Activated T-cell treated with anti-CD3 and anti-CD28 coated beads for 1 hour (primary cell): ENCODE measurements around the gene FAM222A.

Experiments used
- DNase-seq: peaks from one replicate; pipeline ENCODE4 v3.0.0-alpha.2; 2020; ENCODE audit warnings: low read depth

FAM222A gene

DNA sequence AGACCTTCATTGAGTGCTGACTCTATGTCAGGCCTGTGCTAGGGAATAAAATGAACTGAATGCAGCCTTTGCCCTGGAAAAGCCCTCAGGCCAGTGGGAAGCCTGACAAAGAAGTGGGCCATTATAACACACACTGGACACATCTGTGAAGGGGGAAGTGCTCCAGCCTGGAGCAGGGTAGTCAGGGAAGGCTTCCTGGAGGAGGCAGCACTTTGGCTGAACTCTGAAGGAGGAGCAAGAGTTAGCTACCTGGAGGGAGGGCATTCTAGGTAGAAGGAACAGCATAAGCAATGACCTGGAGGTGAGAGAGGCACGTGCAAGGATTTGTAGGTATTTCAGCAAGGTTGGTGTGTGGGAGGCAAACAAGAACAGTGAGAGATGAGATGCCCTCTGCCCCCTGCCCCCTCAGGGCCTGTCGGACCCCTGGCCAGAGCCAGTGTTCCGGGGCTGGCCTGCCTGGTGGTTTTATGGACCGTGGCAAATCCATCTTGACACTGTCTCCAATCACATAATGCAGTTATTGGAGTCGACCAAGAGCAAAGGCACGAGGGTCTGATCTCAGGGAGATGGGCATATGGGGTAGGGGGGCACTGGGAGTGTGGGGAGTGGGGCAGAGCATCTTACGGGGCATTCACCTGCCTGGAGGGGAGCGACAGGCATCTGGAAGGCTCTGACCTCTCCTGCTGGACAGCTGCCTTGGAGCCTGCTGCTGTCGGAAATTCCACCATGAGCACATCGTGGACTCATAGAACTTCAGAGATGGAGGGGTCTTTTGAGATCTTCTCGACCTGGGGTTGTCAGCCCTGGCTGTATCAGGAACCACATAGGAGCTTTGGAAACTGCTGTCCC, 2.7 kb upstream of the FAM222A start:
- no peak for DNase-seq

DNA sequence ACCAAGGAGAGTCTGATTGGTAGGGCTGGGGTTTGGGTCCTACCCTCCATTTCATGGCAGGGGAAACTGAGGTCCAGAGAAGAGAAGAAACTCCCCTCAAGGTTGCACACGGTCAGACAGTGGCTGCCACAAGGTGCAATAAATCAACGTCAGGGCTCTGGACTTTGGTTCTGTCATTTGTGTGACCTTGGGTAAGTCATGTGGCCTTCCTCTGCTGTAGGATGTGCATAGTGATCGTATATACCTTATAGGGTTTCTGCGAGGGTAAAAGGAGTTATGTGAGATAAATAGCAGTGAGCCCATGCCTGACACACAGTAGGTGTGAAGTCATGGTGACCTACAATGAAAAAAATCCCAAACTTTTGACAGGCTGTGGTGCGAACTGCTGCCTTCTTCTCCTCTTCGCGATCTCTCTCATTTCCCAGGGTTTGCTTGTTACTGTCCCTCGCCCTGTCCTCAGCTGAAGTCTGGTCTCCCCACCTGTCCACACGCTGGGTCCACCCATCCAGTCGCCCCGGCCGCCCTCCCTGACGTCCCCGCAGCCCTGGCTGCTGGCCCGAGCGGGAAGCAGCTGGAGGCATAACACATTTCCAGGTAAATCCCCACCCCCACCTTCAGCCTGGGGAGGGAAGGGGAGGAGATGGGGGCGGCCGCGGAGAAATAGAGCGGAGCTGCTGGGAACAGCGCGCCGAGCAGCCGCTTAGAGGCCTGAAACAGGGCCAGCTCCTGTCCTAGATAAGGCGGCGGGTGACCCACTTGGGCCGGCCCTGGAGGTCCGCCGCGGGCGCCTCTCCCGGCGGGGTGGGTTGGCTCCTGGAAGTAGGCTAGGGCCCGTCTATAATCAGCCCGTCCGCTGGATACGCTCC, 1.8 kb upstream of the FAM222A start:
- no peak for DNase-seq

DNA sequence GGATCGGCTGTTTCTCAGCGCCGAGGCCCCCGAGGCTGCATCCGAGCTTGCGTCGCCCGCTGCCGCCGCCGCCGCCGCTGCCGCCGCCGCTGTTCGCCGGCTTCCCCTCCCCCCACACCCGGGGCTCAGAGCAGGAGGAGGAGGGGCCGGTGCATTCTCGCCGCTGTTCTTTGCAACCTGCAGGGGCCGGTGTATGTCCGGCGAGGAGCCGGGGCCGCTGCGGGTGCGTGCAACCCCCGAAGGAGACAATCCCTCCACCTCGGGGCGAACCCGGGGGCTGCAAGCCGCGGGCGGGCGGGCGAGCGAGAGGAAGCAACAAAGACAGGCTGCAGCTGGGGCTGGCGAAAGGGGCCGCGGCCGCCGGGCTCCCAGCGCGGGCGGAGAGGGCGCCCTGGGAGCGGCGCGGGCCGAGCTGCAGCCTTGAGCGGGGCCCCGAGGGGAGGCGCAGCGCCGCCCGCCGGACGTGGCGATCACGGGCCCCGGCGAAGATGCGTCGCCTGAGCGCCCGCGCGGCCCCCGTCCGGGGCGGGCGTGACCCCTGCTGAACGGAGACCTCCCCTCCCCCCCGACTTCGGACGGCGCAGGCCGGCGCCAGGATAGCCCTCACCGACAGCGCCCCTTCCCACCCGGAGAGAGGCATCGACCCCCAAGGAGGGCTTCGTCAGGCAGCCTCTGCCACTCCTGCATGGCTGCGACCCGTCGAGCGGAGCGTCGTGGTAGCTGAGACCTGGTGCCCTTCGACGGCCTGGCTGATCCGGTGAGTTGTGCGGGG, 702 bp downstream of the FAM222A start:
- peak; percentile 56 for DNase-seq

DNA sequence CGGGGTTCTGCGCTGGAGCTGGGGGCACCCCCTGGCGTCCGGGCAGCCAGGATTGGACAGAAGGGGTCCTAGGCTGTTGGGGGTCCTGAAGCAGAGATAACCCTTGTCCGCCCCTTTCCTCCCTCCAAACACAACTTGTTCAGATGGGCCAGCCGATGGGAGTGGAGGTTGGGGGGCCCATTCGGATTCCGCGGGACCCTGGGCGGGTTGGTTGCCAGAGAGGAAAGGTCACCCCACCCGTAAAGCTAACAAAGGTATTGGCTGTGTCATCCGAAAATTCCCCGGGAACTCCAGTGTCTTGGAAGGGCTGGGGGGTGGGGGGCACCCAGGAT, 1.3 kb downstream of the FAM222A start:
- DNase-seq: no peak

DNA sequence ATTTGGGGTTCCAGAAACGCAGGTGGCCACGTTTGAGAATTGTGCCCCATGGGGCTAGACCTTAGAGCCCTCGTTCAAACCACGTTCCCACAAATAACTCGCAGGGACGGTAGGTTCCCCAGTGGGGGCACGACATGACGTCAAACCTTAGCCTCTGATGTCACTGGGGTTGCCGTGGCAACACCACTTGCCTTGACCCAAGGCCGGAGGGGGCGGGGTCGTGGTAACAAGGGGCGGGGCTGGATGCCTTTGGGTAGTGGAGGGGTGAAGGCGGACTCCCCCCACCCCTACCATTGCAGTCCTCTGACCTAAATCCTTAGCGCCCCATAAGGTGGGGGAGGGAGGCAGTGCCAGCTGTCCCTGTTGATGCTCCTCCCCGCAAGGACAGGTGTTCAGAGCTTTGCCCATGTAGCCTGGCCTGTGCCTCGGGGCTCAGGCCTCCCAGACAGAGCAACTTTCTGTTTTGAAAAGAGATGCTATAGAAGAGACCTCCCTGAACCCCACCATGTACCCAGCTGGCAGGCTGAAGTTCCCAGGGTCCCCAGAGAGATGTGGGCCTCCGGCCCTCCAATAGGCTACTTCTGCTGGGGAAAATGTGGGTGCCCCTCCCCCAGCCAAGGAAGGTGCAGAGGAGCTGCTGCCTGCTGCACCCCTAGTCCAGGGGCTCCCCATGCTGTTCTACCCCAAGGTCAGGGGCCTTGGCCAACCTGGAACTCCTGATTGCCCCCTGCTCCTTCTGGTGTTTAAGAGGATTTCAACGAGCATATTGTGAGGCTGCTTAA, 1.9 kb downstream of the FAM222A start:
- DNase-seq: no peak

DNA sequence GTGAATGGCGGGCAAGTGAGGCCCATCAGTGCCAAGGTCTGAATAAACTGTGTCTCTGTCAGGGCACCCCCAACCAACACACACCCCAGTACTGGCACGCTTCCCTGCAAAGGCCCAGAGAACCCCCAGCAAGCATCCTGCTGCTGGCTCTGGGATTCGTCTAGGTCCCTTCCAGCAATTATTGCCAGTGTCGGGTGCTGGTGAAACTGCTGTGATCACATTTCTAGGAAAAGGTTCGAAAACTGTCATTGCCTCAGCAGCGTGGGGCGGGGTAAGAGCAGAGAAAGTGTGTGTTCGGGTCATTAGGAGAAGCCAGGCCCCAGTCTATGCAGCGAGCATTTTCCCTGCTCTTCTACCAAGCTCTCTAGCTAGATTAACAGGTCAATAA, 2.5 kb downstream of the FAM222A start:
- DNase-seq: no peak

DNA sequence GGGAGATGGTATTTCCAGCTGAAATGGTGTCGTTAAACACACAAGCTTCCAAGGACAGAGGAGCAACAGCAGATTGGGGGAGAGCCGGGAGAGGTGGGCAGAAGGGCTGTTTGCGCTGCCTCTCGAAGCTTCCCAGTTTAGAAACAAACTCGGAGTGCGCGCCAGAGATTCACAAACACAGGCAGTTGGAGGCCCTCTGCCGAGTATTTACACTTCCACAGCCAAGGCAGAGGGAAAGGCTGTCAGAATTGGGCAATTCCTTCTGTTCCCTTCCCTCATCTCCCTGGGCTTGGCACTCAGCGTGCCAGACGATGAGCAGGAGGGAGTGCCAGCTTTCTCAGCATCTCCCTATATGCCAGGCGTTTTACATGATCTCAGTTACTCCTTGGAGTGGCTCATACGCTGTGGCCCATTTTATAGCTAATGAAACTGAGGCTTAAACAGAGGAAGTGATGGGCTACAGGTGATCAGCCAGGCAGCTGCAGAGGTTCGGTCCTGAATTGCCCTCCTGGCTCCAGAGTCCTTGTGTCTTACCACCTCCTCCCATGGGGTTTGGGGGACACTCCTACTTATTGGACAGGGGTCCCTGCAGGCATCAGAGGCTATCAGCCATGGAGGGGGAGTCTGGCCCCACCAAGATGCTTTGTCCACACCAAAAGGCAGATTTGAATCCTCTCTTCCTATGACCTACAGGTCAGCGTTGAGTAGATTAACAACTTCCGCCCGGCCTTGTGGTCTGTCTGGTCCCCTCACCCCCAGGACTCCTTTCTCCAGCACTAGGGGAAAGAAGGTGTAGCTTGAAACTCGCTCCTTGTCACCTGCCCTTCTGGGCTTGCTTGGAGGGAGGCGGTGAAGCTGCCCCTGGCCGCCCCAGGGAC, 3.1 kb downstream of the FAM222A start:
- no peak for DNase-seq

DNA sequence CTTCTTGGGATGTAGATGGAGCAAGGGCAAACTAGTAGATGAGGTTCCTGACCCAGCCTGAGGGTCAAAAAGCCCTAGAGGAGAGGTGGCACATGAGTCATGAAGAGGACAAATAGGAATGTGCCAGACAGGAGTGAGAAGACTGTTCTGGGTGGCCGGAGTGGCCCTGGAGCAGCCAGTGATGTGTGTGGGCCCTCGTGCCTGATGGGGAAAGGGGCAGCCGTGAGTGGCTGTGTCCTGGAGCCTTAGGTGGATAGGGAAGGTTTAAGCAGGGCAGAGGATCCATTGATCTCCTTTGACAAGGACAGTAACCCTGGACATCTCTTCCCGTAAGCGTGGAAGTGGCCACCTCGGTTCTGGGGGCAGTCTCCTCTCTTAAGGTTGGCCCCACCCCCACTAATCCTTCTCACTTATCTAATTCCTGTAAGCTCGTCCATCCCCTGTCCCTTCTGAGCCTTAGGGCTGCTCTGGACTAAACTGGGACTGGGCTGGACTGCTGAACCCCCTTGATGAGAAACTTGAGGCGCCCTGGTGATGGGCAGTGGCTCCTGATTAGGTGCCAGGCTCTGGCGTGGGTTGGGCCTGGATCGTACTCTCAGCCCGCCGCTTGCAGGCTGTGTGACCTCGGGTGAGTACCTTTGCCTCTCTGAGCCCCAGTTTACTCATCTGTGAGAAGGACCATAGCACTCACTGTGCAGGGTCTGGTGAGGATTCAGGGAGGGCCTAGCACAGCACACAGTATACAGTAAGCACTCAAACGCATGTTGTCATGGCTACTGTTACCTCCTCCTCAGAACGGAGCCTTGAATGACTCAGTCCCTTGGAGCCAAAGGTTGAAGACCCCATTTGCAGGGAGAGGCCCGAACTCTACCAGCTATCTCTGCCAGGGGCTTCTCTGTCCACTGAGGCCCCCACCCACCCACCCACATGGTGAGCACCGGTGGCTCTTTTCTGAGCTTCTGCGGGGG, 4.0 kb downstream of the FAM222A start:
- DNase-seq: no peak

DNA sequence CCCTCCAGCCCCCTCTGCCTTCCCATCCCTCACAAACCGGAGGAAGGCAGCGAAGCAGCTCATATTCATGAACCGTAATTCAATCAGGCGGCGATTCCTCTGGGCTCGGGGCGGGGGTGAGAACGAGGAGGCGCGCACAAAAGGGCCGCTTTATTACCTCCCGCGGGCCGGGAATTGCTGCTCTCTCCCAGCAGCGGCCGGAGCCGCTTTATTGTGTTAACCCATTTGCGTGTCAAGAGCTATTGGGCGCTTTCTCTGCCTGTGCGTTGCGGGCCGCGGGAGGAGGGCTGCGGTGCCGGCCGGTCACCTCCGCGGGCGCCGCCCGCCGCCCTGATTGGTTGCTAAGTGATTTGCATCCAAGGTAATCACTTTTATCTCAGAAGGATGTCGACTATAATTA, 4.8 kb downstream of the FAM222A start:
- no peak for DNase-seq

DNA sequence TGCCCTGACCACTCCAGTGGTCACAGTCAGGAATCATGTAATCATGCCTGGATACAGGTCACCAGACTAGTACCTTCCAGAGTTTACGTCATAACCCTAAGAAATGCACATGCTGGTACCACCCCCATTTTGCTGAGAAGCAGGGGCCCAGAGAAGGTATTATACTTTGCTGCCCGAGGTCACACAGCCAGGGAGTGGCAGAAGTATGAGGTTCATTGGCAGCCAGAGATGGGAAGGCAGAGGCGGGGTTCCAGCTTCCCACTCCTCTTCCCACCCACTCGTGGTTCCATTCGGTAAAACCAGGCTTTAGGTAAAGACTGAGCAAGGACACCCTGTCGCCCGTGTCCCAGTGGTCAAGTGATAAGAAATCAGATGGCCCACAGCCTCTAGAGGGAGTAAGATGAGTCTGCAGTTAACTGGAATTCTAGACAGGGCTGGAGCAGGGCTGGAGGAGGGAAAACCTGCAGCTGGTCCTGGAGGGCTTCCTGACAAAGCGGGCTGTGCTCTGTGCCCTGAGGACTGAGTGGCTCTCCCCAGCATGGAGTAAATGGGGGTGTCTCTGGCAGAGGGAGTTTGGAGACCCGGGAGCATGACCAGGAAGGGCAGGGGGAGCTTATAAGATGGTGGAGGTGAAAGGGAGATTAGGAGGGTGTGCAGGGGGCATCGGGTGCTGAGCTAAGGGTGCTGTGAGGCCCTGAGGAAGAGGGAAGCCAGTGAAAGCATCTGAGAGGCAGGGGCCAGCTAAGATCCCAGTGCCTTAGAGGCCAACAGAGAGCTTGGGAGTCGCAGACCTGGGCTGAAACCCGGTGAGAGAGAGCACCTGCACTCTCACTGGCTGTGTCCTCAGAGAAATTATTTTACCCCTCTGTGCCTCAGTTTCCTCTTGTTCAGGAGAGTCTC, 5.7 kb downstream of the FAM222A start:
- no peak for DNase-seq

DNA sequence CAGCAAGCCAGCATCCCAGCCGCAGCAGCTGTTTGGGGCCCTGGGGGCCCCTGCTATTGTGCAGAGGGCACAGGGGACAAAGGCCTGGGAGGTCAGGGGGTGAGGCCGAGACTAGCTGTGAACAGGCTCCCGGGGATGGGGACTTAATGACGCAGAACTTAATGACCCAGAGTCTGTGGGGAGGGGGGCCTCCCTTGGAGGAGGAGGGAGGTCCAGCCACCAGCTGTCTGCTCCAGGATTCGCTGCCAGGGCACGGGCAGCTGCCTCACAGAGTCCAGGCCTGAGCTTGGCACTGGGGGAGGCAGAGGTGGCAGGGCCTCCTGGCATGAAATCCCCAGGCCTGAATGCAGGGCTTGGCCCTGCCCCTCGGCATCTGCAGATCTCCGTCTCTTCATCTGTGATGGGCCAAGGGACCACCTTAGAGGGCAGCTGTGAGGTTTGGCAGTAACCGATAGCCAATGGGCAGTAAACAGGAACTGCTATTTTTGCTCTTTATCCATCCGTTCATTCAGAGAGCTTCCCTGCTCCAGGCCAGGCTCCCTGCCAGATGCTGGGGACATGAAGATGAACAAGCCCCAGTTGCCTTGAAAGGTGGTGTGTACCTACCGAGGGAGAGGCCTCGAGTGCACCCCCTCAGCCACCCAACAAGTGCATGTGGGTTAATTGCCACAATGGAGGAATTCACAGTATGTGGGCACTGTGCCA, 6.7 kb downstream of the FAM222A start:
- DNase-seq: no peak

DNA sequence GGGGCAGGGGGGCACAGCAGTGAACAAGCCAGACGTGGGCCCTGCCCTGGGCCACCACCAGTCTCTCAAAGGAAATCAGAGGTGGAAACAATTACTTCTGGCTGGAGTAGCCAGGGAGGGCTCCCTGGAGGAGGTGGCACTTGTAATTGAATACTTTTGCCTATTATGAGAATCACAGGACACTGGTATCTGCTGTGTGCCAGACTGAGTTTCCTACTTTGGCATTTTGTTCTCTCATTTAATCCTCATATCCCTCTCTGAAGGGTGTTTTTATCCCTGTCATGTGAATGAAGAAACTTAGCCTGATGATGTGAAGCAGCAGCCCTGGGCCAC, 7.2 kb downstream of the FAM222A start:
- no peak for DNase-seq

DNA sequence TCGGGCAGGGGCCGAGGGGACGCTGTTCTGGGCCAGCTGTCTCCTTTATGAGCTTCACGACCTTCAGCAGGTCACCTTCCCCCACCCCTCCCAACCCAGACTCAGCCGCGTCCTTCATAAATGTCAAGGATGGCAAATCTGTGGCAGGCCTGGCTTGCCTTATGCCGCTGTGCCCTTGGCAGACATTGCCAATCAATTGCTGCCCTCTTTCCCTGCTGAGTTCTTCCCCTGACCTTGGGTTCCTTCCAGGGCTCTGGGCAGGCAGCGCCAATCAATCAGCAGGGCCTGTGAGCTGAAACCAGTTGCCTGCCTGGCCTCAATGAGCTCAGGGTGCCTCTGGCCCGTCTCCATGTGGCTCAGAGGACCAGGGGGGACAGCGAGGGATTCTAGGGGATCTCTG, 7.7 kb downstream of the FAM222A start:
- no peak for DNase-seq

DNA sequence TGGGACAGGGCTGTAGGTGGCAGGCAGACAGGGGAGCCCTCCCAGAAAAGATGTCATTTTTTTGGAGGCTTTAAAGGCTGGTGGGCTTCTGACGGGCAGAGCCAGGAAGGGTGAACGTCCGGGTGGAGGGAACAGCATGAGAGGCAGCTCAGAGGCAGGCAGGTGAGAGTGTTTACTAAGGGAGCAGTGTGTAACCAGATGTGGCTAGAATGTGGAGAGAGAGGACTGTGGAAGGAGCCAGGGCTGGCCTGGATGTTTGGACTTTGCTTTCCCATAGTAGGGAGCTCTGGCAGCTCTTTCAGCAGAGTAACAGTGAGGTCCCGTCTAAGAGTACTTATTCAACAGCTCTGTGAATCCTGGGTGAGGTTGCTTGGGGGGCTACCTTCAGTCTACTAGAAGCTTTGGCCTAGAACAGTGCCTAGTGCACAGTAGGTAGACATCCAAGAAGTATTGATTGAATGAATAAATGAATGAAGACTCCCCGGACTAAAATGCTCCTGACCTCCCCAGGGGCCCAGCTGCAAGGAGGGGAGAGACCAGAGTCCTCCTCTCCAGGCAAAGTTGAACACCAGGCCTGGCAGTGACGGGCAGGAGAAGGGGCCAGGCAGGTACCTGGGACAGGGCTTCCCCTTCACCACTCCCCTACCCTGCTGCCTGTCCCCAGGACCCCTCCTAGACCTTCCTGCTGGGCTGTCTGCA, 8.5 kb downstream of the FAM222A start:
- DNase-seq: no peak

DNA sequence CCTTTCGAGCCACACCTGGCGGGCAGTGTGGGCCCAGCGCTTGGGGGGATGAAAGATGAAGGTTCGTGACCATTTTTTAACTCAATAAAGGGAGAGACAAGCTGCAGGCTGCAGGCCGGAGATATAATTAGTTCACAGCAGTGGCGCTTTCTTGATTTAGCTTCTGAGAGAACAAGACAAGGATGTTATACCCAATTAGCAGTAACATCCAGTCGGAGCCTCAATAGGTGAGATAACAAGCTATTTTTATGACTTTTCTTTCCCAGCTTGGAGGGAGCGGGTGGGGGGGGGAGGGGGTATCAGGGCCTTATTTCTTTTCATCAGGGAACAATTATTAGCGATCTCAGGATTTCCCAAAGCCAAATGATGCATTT, 9.1 kb downstream of the FAM222A start:
- DNase-seq: no peak

DNA sequence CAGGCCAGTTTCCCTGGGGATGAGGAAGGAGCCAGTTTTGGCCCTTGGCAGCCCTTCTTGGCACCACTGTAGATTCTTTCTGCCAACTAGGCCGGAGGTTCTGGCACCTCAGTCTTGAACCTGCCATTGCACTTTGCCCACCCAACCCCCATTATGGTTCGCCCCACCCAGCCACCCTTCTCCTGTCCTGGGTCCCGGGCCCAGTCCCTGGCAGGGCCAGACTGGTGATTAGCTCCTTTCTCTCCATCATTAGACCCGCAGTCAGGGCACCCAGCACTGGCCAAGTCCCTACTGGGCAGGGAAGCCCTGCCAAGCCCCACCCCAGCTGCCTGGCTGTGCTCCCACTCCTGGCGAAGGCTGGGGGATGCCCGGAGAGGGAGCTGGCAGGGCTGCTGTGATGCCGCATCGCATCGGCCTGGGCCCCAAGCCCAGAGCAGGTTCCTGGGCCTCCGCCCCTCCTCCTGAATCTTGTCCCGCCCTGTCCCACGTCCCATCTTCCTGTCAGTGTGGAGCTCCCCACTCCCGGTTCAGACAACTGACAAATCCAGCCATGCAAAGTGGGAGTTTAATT, 9.8 kb downstream of the FAM222A start:
- no peak for DNase-seq

DNA sequence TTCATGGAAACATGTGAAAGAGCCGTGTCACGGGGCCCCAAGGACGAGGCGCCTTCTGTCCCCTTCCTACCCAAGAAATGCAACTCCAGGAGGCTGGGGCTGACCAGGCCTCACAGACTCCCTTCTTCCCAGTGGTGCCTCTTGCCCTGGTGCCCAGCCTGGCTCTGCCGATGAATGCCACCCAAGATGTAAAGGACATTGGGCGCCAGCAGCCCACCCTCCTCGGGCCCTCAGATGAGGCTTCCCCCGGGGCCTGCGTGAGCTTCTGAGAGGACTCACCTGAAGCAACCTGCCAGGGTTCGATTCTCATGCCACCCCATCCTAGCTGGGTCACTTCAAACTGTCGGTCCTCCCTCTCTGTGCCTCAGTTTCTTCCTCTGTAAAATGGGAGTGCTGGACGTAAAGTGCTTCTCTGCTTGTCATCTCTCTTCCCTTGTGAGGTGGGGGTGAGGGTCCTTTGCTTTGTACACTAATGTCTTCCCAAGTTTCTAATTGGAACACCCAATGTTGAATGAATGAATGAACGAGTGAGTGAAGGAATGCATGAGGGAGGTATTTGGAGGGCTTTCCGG, 10.8 kb downstream of the FAM222A start:
- no peak for DNase-seq
